ENCODE results near the gene CD226. TPM values are rescaled to one million over a fixed set of nuclear protein-coding genes. Genes with fewer than 3 reads are reported as not detected.
"Not testable (repeated sequence)": the region's sequence is repeated elsewhere in the genome, so short reads cannot be mapped to it uniquely, and the experiment has no call there.

CD226 gene
- total RNA-seq, 1 experiment from 2014 or later = 1.2 TPM

- no peaks in the 10 kb centered on the region for H3K27me3 ChIP-seq (ENCODE audit: insufficient read depth, low read length)
- no peaks in the 10 kb centered on the region for H4K20me1 ChIP-seq (ENCODE audit: insufficient read depth)
- CTCF ChIA-PET = no interaction called here
- DNase-seq (ENCODE audit: low read depth, low spot score) (no peak), ATAC-seq (no peak)
- RAD21 ChIA-PET (ENCODE audit: low non-redundant PET in 1 of 2, low total read pairs in 2 of 2, uncharacterized antibody in 2 of 2, unreplicated experiment in 2 of 2) = no interaction called here
- no peaks in the 10 kb centered on the region for H3K4me1 ChIP-seq (ENCODE audit: control insufficient read depth in 1 of 2, insufficient read depth in 2 of 2, low read length in 2 of 2)
- H3K27ac ChIP-seq (ENCODE audit: low read depth, low read length) = no peak overlapping the region
- POLR2A ChIA-PET = no interaction called here
- H3K4me2 ChIP-seq (ENCODE audit: low read length) = no peak overlapping the region
- no peaks in the 10 kb centered on the region for H3K79me2 ChIP-seq (ENCODE audit: insufficient read depth, low read length)
- H3K36me3 ChIP-seq (ENCODE audit: control insufficient read depth in 1 of 2, insufficient read depth in 2 of 2, low read length in 2 of 2) = no peaks in the 10 kb centered on the region
- no TSS peak for BruUV-seq (replicated peaks)
- no peaks in the 10 kb centered on the region for H3K9me2 ChIP-seq (ENCODE audit: insufficient read depth)
- TF ChIP-seq ZBTB33 (IDR thresholded peaks at IDR 0.05; ENCODE audit: extremely low read depth, insufficient replicate concordance, low read length) (no peak), CTCF (IDR thresholded peaks at IDR 0.05 in 2 of 3, conservative IDR thresholded peaks at IDR 0.05 in 1 of 3; ENCODE audit: borderline replicate concordance in 1 of 3, insufficient read depth in 1 of 3, low read depth in 2 of 3, low read length in 2 of 3) (peak in 2 of 3 experiments; percentile 13 to 37; a peak in 2 of 6 replicates)
- H2AFZ ChIP-seq (ENCODE audit: low read depth, low read length, poor library complexity, severe bottlenecking) = no peak overlapping the region
- H3K9ac ChIP-seq (ENCODE audit: low read length) = no peak overlapping the region
- intact Hi-C loops (cut with micrococcal nuclease) = no loop called here
- H3K9me3 ChIP-seq (ENCODE audit: control insufficient read depth in 1 of 2, insufficient read depth in 1 of 2, low read depth in 1 of 2, low read length in 2 of 2) = no peaks in the 10 kb centered on the region
- no peak overlapping the region for H3K4me3 ChIP-seq (replicated peaks in 1 of 2; ENCODE audit: low read depth in 1 of 2, low read length in 2 of 2)
Measured at GRCh38 chr18:69900941-69901340, 46.7 kb downstream of the CD226 start.

GRCh38 chr18:69899154-69899923 is 48.3 kb downstream of the CD226 start:
- H3K27ac ChIP-seq (ENCODE audit: low read depth, low read length); H3K4me2 ChIP-seq (ENCODE audit: low read length); H3K36me3 ChIP-seq (ENCODE audit: control insufficient read depth in 1 of 2, insufficient read depth in 2 of 2, low read length in 2 of 2); DNase-seq (ENCODE audit: low read depth, low spot score); H3K27me3 ChIP-seq (ENCODE audit: insufficient read depth, low read length); RAD21 ChIA-PET (ENCODE audit: low non-redundant PET in 1 of 2, low total read pairs in 2 of 2, uncharacterized antibody in 2 of 2, unreplicated experiment in 2 of 2); H3K9me3 ChIP-seq (ENCODE audit: control insufficient read depth in 1 of 2, insufficient read depth in 1 of 2, low read depth in 1 of 2, low read length in 2 of 2); CTCF ChIA-PET; H3K4me3 ChIP-seq (replicated peaks in 1 of 2; ENCODE audit: low read depth in 1 of 2, low read length in 2 of 2); BruUV-seq (replicated peaks); H3K79me2 ChIP-seq (ENCODE audit: insufficient read depth, low read length); H3K9ac ChIP-seq (ENCODE audit: low read length); H2AFZ ChIP-seq (ENCODE audit: low read depth, low read length, poor library complexity, severe bottlenecking); intact Hi-C loops (cut with micrococcal nuclease); ATAC-seq; H4K20me1 ChIP-seq (ENCODE audit: insufficient read depth); POLR2A ChIA-PET; H3K4me1 ChIP-seq (ENCODE audit: control insufficient read depth in 1 of 2, insufficient read depth in 2 of 2, low read length in 2 of 2); H3K9me2 ChIP-seq (ENCODE audit: insufficient read depth): not testable (repeated sequence)

Measured in HCT116 (cell line).